Measurements from ENCODE around the gene RAD52.
"Not testable (repeated sequence)": the region's sequence is repeated elsewhere in the genome, so short reads cannot be mapped to it uniquely, and the experiment has no call there.

Gene RAD52

DNA sequence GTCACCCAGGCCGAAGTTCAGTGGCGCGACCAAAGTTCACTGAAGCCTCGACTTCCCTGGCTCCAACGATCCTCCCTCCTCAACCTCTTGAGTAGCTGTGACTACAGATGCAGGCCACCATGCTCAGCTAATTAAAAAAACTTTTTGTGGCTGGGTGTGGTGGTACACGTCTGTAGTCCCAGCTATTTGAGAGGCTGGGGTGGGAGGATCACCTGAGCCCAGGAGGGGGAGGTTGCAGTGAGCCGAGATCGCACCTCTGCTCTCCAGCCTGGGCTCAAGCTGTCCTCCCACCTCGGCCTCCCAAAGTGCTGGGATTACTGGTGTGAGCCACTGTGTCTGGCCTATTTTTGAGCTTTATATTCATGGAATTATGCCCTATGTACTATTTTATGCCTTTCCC lies 18.1 kb upstream of the RAD52 start:
- DNase-seq (ENCODE audit: low spot score), result no peak

DNA sequence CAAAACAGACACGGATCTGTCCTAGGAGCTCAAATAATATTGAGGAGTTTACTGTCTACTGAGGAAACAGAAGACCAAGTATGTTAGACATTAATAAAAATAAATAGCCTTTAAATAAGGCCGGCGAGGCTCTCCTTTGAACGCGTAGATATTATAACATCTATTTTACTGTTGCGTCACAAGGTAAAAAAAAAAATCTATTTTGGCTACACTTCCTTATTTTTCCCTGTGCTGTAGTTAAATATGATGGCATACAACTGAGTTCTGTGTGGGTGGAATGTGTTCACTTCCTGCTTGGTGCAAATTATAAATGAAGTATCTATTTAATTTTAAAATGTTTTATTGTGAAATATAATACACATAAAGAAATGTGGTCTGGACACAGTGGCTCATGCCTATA lies 17.2 kb upstream of the RAD52 start:
- no peak for DNase-seq (ENCODE audit: low spot score)

DNA sequence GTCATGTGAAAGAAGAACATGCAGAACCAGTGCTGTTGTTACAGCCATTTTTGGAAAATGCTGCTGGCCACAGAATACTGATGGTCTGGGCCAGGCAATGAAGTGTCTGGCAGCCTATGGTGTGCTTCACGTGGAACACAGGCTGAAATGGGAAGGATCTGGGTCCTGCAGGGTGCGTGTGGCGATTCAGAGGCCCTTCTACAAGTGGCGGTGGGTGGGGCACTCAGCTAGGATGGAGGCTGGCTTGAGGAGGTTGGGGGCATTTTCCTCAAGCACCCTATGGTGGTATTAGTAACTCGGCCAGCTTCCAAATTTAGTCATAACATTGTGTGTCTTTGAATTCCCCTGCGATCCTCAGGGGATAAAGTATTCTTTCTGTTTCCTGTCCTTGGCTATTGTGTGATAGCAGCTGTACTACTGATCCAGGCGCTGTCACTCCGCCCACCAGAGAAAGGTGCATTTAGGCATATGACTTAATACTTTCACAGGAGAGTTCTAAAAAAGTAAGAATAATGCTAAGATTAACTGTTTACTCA lies 9.2 kb upstream of the RAD52 start:
- no peak for DNase-seq (ENCODE audit: low spot score)

DNA sequence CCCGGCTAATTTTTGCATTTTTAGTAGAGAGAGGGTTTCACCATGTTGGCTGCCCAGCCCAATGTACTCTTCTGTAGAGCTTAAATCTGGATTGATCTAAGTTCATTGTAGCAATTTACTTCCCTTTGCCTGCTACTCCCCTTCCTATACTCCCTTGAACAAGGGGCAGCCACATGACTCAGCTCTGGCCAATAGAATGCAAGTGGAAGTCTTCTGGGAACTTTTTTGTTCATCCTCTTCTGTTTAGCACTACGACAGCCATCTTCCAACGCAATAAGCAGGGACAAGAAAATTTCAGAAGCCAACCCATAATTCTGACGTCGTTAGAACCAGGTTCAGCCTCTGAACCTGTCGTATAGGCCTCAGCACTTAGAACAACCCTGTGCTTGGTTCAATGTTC lies 6.4 kb upstream of the RAD52 start:
- no peak for DNase-seq (ENCODE audit: low spot score)

DNA sequence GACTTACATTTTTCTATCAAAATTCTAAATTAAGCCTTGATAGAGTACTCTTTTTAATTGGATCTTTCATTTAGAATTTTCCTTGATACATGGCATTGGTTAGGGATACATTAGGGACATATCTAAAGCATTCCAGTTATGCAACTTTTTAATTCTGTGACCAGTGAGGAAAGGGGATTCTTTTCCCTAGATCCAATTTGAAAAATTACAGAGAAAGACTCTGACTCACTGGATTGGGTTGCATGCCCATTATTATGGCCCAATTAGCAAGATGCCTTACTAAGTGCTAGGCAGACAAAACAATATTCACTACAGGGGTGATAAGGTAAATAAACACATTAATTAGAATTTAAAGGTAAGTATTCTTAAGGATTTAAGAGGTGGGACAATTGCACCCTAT lies 5.2 kb upstream of the RAD52 start:
- no peak for DNase-seq (ENCODE audit: low spot score)

DNA sequence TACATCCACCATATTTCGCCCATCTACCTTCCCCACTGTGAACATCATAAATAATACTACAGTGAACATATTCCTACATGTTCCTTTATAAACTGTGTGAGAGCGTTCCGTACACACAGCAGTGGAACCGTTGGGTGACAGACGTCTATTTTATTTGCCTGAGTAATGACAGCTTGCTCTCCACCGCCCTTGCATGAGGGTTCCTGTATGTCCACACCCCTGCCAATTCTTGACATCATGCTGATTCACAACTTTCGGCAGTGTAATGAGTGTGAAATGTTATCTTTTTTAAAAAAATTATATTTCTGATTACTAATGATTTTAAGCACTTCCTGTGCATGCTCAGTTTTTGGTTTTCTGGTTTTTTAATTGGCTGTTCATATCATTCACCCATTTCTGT lies 4.3 kb upstream of the RAD52 start:
- peak; percentile 49 for DNase-seq (ENCODE audit: low spot score)

DNA sequence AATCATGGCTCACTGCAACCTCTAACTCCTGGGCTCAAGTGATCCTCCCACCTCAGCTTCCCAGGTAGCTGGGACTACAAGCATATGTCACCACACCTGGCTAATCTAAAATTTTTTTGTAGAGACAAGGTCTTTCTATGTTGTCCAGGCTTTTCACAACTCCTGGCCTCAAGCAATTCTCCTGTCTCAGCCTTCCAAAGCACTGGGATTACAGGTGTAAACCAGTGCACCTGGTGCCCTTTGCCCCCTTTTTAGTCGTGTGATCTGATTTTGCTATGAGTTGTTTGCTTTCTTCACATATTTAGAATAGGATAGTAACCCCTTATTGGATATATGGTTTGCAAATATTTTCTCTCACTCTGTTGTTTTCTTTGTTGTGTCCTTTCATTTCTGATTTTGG lies 1.7 kb upstream of the RAD52 start:
- no peak for DNase-seq (ENCODE audit: low spot score)

DNA sequence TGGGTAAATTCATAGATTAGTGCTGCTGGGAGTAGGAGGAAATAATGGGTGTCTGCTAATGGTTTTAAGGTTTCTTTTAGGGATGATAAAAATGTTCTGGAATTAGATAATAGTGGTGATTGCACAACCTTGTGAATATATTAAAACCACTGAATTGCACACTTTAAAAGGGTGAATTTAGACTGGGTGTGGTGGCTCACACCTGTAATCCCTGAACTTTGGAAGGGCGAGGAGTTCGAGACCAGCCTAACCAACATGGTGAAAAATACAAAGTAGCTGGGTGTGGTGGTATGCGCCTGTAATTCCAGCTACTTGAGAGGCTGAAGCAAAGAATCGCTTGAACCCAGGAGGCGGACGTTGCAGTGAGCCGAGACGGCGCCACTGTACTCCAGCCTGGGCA lies 1.3 kb downstream of the RAD52 start:
- DNase-seq (ENCODE audit: low spot score), result no peak

DNA sequence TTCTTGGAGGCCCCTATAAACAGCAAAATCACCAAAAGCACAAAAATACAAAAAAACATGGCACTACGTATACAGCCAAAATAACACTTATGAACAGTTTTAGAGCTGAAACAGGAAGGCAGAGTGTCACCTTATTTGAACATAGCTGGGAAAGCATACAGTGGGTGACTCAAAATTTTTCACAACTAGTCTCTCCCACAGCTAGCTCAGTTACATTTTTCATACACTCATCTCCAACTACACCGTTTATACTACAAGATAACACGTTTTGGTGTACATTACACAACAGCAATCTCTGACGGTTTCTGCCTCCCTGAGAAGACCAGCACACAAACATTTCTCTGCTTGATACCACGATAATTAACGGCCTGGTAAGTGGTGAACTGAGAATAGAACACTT lies 2.9 kb downstream of the RAD52 start:
- DNase-seq (ENCODE audit: low spot score), result no peak

DNA sequence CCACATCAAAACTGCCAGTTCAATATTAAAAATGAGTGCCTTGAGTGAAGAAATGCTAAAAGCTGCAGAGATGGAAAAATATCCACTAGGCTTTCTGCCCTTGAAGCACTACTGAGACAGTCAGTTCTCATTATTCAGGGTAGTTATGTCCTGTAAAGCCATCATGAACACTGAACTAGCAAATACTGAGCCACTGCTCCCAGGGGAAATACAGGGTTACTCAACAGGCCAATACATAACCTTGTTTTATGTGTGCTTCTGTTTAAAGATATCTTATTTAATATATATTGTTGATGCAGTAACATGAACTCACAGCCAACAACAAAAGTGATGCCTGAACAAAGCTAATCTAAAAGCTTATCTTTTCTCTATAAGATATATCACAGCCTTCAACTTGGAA lies 3.3 kb downstream of the RAD52 start:
- no peak for DNase-seq (ENCODE audit: low spot score)

DNA sequence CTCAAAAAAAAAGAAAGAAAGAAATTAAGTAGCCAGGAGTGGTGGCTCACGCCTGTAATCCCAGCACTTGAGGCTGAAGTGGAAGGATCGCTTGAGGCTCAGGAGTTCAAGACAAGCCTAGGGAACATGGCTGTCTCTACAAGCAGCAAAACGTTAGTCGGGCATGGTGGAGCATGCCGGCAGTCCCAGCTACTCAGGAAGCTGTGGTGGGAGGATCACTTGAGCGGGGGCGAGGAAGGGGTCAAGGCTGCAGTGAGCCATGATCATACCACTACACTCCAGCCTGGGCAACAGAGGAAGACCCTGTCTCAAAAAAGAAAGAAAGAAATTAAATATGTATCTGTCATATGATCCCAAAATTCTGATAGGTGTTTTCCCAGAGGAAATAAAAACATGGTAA lies 5.3 kb downstream of the RAD52 start:
- DNase-seq (ENCODE audit: low spot score), result no peak

DNA sequence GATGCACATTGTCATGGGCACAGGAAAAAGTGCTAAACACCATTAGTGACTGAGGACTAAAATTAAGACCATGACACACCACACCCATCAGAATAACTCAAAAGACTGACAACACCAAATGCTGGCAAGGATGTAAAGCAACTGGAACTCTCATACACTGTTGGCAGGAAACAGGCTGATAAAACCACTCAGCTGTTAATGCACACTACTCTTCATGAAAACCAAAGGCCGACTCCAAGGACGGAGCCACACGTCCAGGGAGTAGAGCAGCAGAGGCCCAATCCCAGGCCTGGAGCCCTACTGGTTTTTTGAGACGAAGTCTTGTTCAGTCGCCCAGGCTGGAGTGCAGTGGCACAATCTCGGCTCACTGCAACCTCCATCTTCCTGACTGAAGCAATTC lies 6.4 kb downstream of the RAD52 start:
- no peak for DNase-seq (ENCODE audit: low spot score)

DNA sequence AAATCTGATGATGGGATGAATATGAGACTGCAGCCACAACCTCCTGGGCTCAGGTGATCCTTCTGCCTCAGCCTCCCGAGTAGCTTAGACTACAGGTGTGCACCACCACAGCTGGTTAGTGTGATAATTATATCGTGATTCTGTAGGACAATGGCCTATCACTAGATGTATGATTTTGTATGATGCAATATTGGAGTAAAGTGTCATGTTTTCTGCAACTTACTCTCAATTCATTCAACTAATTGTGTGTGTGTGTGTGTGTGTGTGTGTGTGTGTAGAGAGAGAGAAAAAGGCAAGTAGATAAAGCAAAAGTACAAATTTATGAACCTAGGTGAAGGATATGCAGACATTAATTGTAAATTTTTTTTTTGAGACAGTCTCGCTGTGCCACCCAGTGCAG lies 10.7 kb downstream of the RAD52 start:
- no peak for DNase-seq (ENCODE audit: low spot score)

DNA sequence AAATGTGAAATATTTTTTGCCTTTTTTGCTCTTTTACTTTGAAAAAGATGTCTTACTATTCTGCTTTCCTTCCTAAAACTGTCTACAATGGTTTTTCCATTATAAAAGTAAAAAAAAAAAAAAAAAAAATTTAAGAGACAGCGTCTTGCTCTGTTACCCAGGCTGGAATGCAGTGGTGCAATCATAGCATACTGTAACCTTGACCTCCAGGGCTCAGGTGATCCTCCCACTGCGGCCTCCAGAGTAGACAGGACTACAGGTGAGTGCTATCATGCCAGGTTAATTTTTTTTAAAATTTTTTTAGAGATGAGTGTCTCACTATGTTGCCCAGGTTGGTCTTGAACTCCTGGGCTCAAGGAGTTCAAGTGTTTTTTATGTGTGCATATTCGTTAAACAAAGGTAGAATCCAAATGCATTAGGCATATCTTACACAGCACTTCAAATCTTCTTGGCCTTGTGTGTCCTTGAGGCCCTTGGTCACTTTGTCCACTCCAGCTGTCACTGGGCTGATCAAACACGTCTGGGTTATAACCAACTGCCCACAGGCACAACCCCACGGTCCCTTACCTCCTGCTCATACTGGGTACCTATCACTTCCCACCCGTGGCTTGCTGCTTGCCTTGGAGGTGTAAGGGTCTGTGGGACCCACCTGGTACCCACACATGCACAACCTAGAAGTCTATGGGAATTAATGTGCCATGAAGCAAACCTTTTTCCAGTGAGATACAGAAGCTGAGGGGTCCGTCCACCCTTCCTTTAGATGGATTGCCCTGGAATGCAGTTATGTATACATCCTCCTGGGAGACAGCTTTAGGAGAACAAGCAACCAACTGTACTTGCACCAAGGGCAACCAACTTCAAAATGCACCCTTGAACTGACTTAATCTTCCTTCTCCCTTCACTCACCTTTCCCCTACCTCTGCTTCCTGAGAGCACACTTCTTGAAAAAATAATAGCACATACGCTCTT lies 12.8 kb downstream of the RAD52 start:
- no peak for DNase-seq (ENCODE audit: low spot score)

DNA sequence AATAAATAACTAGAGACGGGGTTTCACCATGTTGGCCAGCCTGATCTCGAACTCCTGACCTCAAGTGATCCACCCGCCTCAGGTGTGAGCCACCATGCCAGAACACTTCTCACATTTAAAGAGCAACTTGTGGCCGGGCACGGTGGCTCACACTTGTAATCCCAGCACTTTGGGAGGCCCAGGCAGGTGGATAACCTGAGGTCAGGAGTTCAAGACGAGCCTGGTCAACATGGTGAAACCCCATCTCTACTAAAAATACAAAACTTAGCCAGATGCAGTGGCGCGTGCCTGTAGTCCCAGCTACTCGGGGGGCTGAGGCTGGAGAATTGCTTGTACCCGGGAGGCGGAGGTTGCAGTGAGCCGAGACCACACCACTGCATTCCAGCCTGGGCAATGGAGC lies 13.6 kb downstream of the RAD52 start:
- DNase-seq (ENCODE audit: low spot score), result not testable (repeated sequence)

DNA sequence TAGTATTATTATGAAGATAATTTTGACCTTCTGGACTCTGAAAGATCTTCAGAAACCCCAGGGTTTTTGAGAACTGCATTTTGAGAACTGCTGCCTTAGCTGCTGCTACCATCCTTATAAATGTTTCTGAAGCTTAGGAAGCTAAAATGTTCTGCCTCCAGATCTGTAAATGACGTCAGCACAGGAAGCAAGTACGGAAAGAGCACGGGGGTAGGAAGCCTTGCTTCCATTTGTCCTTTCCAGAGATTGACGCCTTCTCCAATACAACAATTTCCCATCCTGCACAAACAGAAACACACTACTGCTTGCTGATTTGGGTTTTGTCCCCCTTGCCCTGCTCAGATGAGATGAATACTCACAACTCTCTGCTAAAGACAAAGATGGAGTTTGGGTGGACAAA lies 17.9 kb downstream of the RAD52 start:
- DNase-seq (ENCODE audit: low spot score), result no peak

DNA sequence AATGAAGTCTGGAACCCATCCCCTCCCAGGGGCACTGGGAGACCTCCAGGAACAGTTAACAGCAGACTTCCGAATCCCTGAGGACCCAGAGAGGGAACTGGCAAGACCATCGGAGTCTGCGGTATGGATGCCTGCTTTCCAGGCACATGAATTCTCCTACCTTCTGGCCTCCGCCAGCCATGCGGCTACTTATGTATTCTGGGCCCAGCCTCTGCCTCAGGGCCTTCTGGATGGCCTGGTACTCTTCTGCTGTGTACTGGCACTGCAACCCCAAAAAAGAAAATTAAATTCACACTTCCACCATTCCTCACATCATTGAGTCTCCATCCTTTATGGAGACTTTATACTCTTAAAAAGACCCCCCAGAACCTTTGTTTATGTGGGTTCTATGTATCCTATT lies 18.4 kb downstream of the RAD52 start:
- DNase-seq (ENCODE audit: low spot score), result no peak

DNA sequence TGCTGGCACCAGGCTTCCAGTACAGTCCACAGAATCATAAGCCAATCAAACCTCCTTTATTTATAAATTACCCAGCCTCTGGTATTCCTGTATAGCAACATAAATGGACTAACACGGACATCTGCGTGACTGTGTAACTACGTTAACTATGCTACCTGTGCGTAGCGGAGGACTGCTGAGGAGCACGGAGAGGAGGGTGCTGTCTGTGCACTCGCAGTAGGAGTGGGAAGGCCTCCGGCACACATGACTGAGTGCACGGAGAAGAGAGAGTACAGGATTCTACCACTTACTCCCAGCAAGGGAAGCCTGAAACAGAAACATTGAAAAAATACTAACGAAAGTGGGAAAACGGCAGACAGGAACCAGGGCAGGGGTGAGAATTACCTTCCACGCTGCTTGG lies 22.9 kb downstream of the RAD52 start:
- DNase-seq (ENCODE audit: low spot score), result no peak

DNA sequence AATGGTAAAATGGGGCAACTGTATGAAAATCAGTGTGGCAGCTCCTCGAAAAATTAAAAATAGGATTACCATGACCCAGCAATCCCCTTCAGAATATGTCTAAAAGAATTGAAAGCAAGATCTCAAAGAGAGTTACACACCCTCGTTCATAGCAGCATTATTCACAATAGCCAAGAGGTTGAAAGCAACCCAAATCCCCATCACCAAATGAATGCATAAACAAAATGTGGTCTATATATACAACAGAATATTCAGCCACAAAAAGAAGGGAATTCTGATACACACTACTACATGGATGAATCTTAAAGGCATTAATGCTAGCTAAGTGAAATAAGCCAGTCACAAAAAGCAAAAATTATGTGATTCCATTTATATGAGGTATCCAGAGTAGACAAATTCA lies 27.2 kb downstream of the RAD52 start:
- DNase-seq (ENCODE audit: low spot score), result no peak

DNA sequence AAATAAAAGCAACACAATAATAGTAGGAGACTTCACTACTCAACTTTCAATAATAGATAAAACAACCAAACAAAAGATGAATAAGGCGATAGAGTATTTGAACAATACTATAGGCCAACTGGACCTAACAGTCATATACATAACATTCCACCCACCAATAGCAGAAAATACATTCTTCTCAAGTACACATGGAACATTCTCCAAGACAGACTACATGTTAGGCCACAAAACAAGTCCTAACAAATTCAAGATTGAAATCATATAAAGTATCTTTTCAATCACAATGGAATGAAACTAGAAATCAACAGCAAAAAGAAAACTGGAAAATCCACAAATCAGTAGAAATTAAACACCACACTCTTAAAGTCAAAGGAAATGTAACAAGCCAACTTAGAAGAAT lies 28.8 kb downstream of the RAD52 start:
- DNase-seq (ENCODE audit: low spot score), result no peak

DNA sequence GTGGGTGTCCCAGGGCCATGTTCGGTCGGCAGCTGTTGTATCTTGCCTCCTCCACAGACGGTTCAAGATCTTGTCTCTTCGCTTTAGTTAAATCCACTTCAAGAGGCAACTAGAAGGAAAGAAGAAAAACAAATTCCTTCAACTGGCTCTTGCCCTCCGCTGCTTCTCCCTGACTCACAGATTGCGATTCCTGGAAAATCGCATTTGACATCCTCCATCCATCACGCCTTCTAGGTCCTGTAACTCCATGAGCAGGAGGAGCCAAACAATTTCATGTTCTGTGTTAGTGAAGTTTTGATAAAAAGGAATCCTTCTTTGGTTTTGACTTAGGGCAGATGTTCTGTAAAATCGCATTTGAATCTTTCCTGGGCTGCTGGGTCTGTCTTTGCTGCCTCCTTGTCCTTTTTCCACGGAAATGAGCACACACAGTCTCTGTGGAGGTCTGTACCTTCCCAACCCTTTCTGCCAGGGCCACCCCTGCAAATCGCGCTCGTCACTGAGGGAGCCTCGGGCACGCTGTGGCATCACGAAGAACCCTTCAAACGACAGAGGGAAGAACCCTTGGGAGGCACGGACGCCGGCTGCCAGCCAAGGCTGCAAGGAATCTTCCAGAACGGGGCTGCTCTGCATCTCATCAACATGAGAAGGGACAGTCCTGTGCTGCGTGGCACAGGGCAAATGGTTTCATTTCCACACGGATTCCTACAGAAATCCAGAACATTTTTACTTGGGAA lies 32.6 kb downstream of the RAD52 start:
- no peak for DNase-seq (ENCODE audit: low spot score)

DNA sequence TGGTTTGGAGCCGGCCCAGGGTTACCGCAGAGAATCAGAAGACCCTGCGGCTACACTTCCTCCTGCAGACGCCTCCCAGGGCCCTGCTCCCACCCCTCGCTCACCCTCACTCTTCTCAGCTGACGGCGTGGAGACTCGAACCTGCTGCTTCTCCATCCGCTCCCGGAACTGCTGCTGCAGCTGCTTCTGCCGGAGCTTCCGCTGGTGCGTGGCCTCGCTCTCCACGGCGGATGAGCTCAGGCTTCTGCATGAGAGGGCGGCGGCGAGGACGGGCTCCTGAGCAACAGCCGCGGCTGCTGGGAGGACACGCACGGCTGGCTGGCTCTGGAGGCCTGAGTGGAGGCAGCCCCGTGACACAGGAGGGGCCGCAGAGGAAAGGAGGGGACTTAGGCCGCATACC lies 33.3 kb downstream of the RAD52 start:
- no peak for DNase-seq (ENCODE audit: low spot score)

DNA sequence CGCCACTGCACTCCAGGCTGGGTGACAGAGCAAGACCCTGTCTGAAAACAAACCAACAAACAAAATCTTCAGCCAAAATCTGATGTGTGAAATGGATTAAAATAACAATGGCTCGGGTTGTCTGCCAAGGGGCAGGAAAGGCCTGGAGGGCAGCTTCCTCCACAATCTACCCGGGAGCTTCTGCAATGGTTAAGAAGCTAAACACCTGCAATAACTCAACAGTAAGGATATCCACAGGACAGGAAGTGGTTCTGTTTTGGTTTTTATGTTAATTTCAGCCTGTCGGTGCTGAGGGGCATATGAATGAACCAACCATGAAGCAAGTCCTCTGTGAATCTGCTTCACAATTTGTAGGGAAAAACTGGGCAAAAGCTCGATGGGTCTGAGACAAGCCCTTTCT lies 34.4 kb downstream of the RAD52 start:
- DNase-seq (ENCODE audit: low spot score), result no peak

Measured in hematopoietic multipotent progenitor cell treated with erythropoietin and hydrocortisone succinate and interleukin-3 and kit ligand, for 17 days (in vitro differentiated cells).